Urinary bladder (tissue), 4 donors: ENCODE results near the gene TCEA3. TPM values are rescaled to one million over a fixed set of nuclear protein-coding genes. Genes with fewer than 3 reads are reported as not detected.

Experiments
- DNase-seq: peaks from one replicate; pipeline ENCODE4 v3.0.0-alpha.2; 2015; ENCODE audit errors: extremely low spot score
- H3K27ac ChIP-seq: one replicate; pipeline ENCODE4 v1.5.1; 2013; ENCODE audit warnings: low read depth, mild to moderate bottlenecking, moderate library complexity
- H3K36me3 ChIP-seq: one replicate; pipeline ENCODE4 v1.6.1; 2013; ENCODE audit warnings: mild to moderate bottlenecking, moderate library complexity; ENCODE audit not compliant: insufficient read depth
- H3K4me1 ChIP-seq: one replicate; pipeline ENCODE4 v1.6.1; 2013; ENCODE audit warnings: mild to moderate bottlenecking, moderate library complexity; ENCODE audit not compliant: insufficient read depth
- H3K4me3 ChIP-seq: one replicate; pipeline ENCODE4 v1.5.1; 2013; ENCODE audit warnings: low read depth, low read length
- WGBS: extraction: QIAGEN DNeasy Blood & Tissue Kit; methylation state at CpG from one replicate; pipeline ENCODE4 v1.1.7; 2013; 5-methylcytosine and 5-hydroxymethylcytosine counted together
- polyA plus RNA-seq: library from polyadenylated mRNA; stranded (reverse); fragments of 200-250 nt; gene quantifications from one replicate; pipeline ENCODE4 v1.2.3, GENCODE V29; 2013
- total RNA-seq: library from RNA; depleted of rRNA; stranded (reverse); fragments of >200 nt; gene quantifications from one replicate; pipeline ENCODE4 v1.2.3, GENCODE V29; 2014
- donor health status: healthy with polysubstance abuse.
- donor health status: healthy.

The TCEA3 gene
- total and polyA plus RNA-seq, 2 donors = 28.5 to 44.8 TPM

DNA sequence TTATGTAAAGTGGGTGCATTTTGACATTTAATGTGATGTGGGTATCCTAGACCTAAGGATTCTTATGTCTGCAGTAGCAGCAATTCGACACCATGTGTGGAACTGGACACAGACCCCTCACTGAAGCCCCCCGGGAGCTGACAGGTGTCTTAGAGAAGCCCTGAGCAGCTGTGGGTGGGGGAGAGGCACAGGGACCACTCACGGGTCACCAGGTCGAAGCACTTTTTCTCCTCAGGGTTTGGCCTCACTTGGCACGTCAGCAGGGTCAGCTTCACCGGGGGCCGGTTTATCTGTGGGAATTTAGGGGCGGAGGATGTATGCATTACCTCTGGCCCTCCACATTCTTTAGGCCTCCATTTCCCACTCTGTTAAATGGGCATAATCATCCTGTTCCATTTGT lies 14.0 kb upstream of the TCEA3 start:
- no peak for DNase-seq
- Histone ChIP-seq H3K36me3 (no peaks in the 10 kb centered on the region), H3K4me3 (no peak overlapping the region), H3K4me1 (no peaks in the 10 kb centered on the region), H3K27ac (no peak overlapping the region)
- 87% methylated on average over 8 of the region's 8 CpGs for WGBS

DNA sequence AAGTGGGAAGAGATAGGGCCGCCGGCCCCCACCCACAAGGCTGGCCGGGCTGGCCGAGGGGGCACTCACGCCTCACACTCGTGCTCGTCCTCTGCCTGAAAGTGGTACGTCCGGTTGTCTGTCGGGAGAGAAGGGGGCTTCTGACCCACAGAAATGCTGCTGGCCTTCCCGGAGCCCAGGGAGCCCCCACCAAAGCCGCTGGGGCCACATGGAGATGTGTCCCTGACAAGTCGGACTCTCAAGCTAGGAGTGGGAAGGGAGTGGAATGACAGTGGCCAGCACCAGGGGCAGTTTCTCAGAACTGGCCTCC lies 12.8 kb upstream of the TCEA3 start:
- no peak overlapping the region for H3K4me3 ChIP-seq
- H3K4me1 ChIP-seq = no peaks in the 10 kb centered on the region
- no peak for DNase-seq
- H3K27ac ChIP-seq = no peak overlapping the region
- no peaks in the 10 kb centered on the region for H3K36me3 ChIP-seq
- WGBS = 86% methylated on average over 13 of the region's 13 CpGs

DNA sequence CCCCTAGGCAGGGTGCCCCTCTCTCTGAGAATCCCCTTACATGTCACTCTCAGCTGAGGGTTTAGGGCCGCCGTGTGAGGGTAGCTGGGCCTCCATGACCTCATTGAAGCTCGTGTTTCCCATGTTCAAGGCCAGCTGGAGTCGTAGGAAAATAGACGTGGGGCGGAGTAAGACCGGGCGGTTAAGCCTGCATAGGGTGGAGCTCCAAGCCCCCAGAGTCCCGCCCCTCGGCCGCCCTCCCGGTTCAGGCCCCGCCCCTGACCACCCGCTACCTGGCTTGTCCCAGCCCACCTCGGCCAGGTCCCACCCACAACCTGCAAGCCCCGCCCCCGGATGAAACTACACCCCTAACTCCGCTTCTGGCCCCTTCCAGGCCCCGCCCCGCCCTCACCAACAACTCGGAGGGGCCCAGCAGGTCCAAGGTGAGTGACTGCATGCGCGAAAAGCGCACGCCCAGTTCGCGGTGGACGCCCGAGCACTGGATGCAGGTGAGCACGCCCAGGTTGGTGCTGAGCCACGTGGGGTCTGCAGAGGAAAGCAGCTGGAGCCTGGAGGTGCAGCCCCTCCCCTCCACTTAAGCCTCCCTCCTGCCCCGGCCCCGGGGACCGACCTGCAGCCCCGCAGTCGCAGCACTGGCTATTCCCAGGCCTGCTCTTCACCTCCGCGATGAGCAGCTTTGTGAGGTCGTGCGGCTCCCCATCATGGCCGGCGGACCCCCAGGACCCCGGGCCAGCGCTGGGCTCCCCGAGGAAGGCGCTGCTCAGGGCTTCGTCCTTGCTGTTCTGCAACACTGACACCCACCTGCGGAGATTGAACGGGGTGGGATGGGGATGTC lies 12.2 kb upstream of the TCEA3 start:
- no peaks in the 10 kb centered on the region for H3K4me1 ChIP-seq
- H3K4me3 ChIP-seq = no peak overlapping the region
- DNase-seq = no peak
- no peak overlapping the region for H3K27ac ChIP-seq
- H3K36me3 ChIP-seq = no peaks in the 10 kb centered on the region
- 67% methylated on average over 49 of the region's 49 CpGs for WGBS

DNA sequence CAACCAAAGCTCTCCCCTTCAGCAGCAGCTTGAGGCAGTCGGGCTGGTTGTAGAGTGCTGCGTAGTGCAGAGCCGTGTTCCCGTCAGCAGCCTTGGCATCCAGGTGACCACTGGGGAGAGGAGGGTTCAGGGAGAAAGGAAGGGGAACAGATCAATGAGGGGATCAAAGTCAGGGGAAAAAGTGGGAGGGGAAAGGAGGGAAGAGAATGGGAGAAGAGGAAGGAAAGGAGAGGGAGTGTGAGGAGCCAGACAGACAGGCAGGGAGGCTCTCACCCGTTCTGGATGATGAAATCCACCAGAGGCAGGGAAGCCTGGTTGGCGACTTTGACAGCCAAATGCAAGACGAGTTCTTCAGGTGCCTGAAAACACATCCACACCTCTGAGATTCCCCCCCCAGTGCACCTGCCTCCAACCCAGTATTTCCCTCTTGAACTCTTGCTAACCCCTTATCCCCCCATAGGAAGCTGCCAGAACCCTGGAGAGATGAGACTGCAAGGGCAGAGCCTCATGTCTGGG lies 9.8 kb upstream of the TCEA3 start:
- no peaks in the 10 kb centered on the region for H3K4me1 ChIP-seq
- 91% methylated on average over 7 of the region's 7 CpGs for WGBS
- DNase-seq = no peak
- no peak overlapping the region for H3K27ac ChIP-seq
- no peak overlapping the region for H3K4me3 ChIP-seq
- H3K36me3 ChIP-seq = no peaks in the 10 kb centered on the region

DNA sequence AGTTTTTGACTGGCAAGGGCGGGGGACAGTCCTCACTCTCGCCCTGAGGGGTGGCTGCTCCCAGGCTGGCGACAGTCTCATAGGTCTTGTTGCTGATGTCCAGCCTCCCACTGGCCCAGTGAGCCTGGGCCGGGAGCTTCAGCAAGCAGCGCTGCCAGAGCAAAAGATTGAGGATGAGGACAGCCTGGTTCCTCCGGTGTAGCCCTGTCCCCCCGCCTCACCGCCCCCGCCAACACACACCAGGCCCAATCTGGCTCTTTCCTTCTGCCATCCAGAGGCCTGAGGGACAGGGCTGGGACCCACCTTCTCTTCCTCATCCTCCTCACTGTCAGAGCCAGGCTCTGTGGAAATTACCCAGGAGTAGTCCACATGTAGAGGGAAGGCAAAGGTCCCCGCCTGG lies 8.6 kb upstream of the TCEA3 start:
- H3K36me3 ChIP-seq = no peaks in the 10 kb centered on the region
- no peak overlapping the region for H3K4me3 ChIP-seq
- no peak overlapping the region for H3K27ac ChIP-seq
- no peaks in the 10 kb centered on the region for H3K4me1 ChIP-seq
- 97% methylated on average over 10 of the region's 10 CpGs for WGBS
- DNase-seq = no peak

DNA sequence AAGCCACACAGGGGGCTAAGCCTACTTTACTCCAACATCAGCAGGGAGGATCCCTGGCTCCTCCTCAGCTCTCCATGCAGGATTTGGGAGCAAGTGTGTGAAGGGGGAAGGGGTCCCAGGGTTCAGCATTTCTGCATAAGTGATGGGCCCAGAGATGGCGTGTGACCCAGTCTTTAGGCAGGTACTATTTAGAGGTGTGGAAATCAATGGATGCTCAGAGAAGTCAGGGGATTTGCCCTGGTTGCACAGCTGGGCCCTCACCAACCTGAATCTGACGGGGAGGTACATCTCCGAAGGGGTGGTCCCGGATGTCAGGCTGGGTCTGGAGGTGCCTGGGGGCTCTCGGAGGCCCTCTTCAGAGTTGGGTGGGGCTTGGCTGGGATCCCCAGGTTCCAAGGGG lies 6.9 kb upstream of the TCEA3 start:
- DNase-seq = no peak
- Histone ChIP-seq H3K4me1 (no peaks in the 10 kb centered on the region), H3K4me3 (no peak overlapping the region), H3K27ac (no peak overlapping the region), H3K36me3 (no peaks in the 10 kb centered on the region)
- WGBS = 90% methylated on average over 5 of the region's 5 CpGs

DNA sequence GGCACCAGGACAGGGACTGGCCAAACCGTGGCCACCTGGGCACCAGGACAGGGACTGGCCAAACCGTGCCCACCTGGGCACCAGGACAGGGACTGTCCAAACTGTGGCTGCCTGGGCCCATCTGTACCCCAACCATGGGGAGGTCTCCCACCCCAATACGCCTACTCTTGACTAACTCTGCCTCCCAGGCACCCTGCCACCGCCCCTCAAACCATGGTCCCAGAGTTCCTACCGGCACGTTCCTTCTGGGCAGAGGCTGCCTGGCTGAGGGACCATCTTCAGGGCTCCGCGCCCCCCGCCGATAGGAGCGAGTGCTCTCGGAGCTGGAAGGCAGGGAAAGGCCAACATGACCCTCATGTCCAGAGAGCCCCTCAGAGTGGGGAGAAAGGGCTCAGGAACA lies 6.3 kb upstream of the TCEA3 start:
- no peaks in the 10 kb centered on the region for H3K4me1 ChIP-seq
- no peaks in the 10 kb centered on the region for H3K36me3 ChIP-seq
- no peak overlapping the region for H3K27ac ChIP-seq
- no peak for DNase-seq
- 95% methylated on average over 12 of the region's 12 CpGs for WGBS
- H3K4me3 ChIP-seq = no peak overlapping the region

DNA sequence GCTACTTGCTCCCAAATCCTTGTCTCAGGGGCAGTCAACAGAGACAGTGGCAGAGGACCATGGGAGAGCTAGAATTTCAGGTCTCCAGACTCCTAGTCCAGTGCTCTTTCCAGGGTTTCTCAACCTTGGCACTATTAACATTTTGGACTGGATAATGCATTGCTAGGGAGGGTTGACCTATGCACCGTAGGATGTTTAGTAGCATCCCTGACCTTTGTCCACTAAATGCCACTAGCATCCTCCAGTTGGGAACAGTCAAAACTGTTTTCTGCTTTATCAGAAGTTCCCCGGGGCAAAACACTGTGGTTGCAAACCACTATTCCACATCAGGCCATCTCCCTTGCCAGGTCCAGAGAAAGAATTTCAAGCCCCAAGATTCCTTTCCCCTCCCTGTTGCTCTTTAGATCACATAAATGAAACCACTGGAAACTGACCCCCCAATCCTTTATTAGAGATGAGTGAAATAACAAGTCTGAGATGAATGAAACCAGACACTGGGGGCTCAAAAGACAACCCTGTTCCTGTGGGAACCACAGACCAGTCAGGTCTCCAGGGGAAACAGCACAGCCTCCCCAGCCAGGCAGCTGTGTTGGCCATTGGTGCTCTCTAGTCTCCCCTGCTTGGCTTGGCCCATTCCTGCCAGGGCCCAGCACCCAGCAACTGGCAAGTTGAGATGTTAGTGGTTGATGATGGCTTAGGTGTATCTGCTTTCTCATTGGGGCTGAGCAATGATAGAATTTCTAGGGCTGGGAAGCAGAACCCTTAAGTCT lies 3.8 kb upstream of the TCEA3 start:
- no peaks in the 10 kb centered on the region for H3K4me1 ChIP-seq
- no peak overlapping the region for H3K27ac ChIP-seq
- H3K36me3 ChIP-seq = no peaks in the 10 kb centered on the region
- WGBS = 85% methylated on average over 2 of the region's 2 CpGs
- H3K4me3 ChIP-seq = no peak overlapping the region
- no peak for DNase-seq

DNA sequence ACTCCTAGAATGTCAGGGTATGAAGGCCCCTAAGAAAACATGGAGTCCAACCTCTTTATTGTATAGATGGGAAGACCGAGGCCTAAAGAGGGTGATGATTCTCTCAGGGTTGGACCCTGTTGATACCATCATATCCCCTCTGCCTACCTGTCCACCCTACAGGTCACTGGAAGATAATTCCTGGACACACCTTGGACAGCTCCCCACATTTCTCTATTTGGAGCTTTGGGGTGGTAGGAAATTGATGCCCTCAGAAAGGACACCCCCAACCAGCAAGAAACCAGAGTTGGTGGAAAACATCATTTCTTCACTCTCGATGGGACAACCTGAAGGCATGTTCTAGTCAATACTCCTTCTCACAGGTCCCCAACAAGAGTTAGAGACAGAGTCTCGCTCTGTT lies 3.0 kb upstream of the TCEA3 start:
- Histone ChIP-seq H3K36me3 (no peaks in the 10 kb centered on the region), H3K4me1 (no peaks in the 10 kb centered on the region), H3K27ac (no peak overlapping the region), H3K4me3 (no peak overlapping the region)
- WGBS = 96% methylated on average over 3 of the region's 3 CpGs
- no peak for DNase-seq

DNA sequence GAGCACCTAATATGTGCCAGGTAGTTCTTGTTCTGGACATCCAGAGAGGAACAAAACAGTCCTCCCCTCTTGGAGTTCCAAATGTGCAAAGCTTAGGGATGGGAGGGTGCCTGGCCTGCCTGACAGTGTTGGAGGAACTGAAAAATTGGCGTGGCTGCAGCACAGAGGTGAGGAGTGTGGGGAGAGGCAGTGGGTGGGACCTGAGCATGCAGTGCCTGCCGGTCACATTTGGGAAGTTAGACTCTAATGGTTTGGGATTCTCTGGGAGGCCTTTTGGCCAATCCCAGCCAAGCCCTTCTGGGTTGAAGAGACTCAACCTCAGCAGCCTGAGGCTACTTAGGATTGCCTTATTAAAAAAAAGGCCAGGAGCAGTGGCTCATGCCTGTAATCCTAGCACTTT lies 2.3 kb upstream of the TCEA3 start:
- Histone ChIP-seq H3K4me1 (no peaks in the 10 kb centered on the region), H3K4me3 (no peak overlapping the region)
- WGBS = 78% methylated on average over 2 of the region's 2 CpGs

DNA sequence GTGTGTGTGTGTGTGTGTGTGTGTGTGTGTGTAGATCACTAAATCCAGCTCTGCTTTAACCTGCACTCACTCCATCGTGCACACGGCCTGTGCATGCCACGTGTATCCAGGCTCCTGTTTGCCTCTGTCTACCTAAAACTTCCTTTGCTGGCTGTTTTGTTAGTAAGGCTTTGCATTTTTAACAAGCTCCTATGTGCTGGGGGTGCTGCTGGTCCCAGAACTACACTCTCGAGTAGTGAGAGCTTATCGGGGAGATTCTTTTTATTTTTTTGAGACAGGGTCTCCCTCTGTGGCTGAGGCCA lies 596 bp upstream of the TCEA3 start:
- Histone ChIP-seq H3K27ac (no peak overlapping the region), H3K36me3 (no peaks in the 10 kb centered on the region), H3K4me1 (no peaks in the 10 kb centered on the region), H3K4me3 (peak overlapping the region; percentile 63)
- DNase-seq = no peak
- 19% methylated on average over 5 of the region's 5 CpGs for WGBS

More for the DNA sequence above, 2.3 kb upstream of the TCEA3 start:
- DNase-seq = no peak
- no peaks in the 10 kb centered on the region for H3K36me3 ChIP-seq
- no peak overlapping the region for H3K27ac ChIP-seq

DNA sequence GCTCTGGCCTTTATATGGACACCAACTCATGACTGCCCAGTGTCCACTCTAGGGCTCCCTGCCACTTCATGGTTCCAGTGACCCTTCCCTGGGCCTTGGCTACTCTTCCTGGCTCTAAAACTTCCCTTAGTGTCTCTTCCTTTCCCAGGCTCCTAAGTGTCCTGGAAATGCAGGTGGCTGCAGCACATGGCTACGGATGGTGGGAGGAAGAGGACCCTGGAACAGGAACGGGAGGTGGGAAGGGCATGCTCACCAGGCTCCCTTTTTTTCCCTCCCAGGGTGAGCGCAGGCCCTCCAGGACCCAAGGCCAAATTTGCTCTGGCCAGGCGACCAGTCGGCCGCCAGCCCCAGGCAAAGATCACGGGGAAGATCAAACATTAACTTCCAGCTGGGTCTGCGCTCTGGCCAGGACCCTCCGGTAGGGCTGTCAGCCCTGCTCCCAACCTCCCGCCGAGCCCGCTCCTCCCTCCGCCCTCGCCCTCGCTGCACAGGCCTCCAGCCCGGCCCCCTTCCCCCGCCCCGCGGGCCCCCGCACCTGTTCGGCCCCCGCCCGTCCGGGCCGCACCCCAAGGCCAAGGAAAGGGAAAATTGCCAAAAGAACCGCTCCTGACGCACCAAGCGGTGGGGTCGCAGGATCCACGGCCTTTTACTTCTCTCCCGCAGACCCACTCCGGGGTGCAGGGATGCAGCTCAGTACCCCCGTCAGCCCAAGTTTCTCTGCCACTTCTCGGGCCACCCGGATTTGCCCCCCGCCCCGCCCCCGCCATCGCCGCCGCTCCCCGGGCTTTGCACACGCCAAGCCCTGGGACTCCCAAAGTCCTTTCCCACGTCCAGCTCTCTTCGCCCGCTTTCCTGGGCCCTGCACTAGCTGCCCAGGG lies 894 bp downstream of the TCEA3 start:
- Histone ChIP-seq H3K36me3 (no peaks in the 10 kb centered on the region), H3K4me1 (no peaks in the 10 kb centered on the region), H3K27ac (peak overlapping the region; percentile 40), H3K4me3 (peak overlapping the region; percentile 63)
- 5% methylated on average over 46 of the region's 46 CpGs for WGBS
- no peak for DNase-seq

DNA sequence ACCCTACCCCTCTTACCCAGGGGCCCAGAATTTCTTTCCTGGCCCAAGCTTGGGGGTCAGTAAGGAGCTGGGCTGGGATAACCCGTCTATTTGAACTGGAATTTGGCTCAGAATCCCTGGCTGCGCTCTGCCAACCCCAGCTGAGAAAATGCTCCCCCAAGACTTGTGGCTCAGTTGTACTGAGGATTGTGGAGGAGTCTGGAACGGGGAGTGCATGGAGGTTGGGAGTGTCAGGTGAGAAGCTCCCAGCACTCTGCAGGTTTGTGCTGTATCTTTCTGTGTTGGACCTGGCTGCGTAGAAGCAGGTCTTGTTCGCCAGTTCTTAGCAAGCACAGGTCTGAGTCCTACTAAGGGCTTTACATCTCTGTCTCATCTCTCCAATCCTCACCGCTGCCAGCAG lies 1.6 kb downstream of the TCEA3 start:
- peak overlapping the region; percentile 56 for H3K27ac ChIP-seq
- H3K4me1 ChIP-seq = no peaks in the 10 kb centered on the region
- WGBS = 49% methylated on average over 6 of the region's 6 CpGs
- H3K4me3 ChIP-seq = no peak overlapping the region
- no peak for DNase-seq
- H3K36me3 ChIP-seq = no peaks in the 10 kb centered on the region
